AG04449 (cell line): ENCODE data around the gene NPAS3.

ENCODE experiments used
- CTCF ChIA-PET: fragments of 350-600 bp; formaldehyde crosslinking; extraction: SDS; loops from one replicate; lab custom pipeline; 2021; ENCODE audit warnings: antibody characterized with exemption; lab: Yijun Ruan, JAX
- POLR2A ChIA-PET: fragments of 400-600, 350-600 bp; formaldehyde crosslinking; extraction: SDS; loops from one replicate; lab custom pipeline; 2020; ENCODE audit warnings: antibody characterized with exemption, inconsistent platforms; lab: Yijun Ruan, JAX
- DNase-seq: peaks from one replicate; pipeline ENCODE4 v3.0.0-alpha.2; 2010; ENCODE audit warnings: low read depth, low spot score
- H3K4me3 ChIP-seq: 2 replicates; pipeline ENCODE4 v1.5.1; 2011; ENCODE audit warnings: low read depth, mild to moderate bottlenecking, control low read depth, low read length
- TF ChIP-seq, protein P1 (sequence below): IDR thresholded peaks from one replicate; pipeline ENCODE4 v1.5.1; 2011; ENCODE audit warnings: mild to moderate bottlenecking, moderate library complexity, low read length, control low read depth, inconsistent platforms; ENCODE audit not compliant: insufficient read depth; ENCODE audit errors: missing control alignments

Gene NPAS3

DNA sequence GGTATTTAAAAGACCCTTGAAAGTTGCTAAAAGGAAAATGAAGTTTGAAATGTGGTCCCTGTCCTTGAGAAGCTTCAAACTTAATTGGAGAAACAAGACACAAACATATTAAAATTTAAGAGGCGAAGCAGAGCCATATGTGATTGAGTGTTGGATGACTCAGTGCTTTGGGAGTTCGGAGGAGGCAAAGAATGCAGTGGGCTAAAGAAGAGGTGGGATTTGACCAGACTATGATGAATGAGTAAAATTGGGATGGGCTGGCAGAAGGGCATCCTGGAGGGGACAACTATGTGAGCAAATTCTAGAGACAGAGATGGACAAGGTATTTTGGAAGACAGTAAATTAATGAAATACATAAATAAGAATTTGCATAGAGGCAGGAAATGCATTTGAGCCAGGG lies 653.6 kb downstream of the NPAS3 start:
- CTCF ChIA-PET: no interaction called here
- H3K4me3 ChIP-seq: no peak overlapping the region
- TF ChIP-seq, protein P1, sequence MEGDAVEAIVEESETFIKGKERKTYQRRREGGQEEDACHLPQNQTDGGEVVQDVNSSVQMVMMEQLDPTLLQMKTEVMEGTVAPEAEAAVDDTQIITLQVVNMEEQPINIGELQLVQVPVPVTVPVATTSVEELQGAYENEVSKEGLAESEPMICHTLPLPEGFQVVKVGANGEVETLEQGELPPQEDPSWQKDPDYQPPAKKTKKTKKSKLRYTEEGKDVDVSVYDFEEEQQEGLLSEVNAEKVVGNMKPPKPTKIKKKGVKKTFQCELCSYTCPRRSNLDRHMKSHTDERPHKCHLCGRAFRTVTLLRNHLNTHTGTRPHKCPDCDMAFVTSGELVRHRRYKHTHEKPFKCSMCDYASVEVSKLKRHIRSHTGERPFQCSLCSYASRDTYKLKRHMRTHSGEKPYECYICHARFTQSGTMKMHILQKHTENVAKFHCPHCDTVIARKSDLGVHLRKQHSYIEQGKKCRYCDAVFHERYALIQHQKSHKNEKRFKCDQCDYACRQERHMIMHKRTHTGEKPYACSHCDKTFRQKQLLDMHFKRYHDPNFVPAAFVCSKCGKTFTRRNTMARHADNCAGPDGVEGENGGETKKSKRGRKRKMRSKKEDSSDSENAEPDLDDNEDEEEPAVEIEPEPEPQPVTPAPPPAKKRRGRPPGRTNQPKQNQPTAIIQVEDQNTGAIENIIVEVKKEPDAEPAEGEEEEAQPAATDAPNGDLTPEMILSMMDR: no peak
- POLR2A ChIA-PET: no interaction called here
- no peak for DNase-seq

DNA sequence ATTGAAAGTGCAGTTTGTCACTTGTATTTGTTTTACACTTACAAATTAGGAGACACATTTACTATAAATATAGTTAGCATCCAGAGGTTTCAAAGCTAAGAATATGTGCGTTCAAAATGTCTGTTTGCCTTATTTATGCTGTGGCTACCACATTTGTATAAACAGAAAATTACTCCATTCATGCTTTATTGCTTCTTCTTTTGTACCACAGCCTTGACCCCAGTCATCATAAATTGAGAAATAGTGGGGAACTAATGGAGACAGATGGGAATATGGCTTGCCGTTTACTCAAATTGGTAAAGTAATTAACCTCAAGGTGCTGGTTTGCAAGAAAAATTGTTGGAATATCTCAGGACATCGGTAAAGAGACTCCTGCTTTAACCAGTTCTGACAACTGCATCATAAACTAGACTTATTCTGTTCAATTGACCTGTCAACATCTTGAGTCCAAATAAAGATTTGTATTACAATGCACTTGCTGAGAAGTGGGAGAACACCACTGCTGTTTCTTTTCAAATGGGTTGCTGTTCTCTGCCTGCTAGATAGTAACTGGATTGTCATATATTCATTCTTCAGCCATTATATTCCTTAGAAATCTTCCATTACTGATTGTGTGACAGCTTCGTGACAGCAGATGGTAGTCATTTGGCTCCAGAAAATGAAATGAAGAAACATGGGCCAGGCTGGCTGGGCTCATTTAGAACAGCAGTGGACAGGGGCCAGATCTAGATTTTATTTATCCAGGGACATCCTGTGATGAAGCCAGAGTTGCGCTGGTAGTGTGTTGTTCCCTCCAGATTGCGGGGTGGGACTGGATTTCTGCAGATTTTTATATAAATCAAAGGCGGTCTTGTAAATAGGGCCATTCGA lies 657.8 kb downstream of the NPAS3 start:
- TF ChIP-seq, protein P1: no peak
- H3K4me3 ChIP-seq: no peak overlapping the region
- DNase-seq: no peak
- POLR2A ChIA-PET: no interaction called here
- CTCF ChIA-PET: interaction anchor here (1.3 kb wide), 1 partner anchor 196 kb away, joined by 3 read pairs; no protein-coding TSS in a partner anchor

DNA sequence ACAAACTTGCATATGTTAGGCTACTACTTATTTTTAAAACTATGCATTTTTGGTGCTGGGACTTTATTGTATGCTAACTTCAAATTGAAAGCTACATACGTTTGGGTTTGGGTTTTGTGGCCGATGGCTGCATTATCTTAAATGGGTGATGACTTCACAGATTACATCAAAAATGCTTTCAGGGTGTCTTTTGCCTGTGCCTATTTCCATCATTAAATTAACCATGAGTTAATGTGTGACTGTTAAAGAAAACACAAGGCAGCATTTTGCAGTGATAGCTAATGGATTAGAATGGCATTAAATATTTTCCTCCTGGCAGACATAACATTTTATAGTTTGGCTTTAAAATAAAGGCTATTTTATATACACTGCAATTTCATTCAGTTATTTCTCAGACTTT lies 659.9 kb downstream of the NPAS3 start:
- TF ChIP-seq, protein P1: no peak
- CTCF ChIA-PET: no interaction called here
- H3K4me3 ChIP-seq: no peak overlapping the region
- no peak for DNase-seq
- POLR2A ChIA-PET: no interaction called here

DNA sequence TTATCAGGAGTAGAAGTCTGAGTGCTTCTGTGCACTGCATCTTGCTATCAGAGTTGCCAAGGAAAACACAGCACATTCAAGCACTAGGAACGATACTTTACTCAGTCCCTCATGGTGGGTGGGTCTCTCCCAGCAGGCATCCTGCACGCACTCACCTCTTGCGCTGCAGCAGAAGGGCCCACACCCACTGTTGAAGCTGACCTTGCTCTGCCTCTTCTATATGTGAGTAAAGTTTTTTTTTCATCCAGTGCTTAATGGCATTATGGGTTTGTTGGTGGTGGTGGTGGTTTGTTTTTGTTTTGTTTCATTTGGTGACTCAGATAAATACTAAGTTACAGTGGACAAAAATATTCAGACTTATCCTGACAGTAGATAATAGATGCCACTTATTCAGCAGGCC lies 663.7 kb downstream of the NPAS3 start:
- ChIA-PET CTCF (no interaction called here), POLR2A (no interaction called here)
- no peak for DNase-seq
- TF ChIP-seq, protein P1: no peak
- H3K4me3 ChIP-seq: no peak overlapping the region

DNA sequence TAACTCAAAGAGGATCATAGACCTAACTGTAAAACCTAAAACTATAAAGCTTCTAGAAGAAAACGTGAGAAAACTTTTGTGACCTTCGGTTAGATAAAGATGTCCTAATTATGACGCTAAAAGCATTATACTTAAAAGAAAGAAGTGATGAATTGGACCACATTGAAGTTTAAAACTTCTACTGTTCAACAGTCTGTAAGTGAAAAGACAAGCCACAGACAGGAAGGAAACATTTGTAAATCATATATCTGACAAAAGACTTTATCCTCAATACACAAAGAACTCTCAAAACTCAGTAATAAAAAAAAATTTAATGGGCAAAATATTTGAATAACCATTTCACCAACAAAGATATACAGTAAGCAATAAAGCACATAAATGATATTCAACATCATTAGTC lies 667.9 kb downstream of the NPAS3 start:
- H3K4me3 ChIP-seq: no peak overlapping the region
- TF ChIP-seq, protein P1: no peak
- CTCF ChIA-PET: no interaction called here
- POLR2A ChIA-PET: no interaction called here
- no peak for DNase-seq

DNA sequence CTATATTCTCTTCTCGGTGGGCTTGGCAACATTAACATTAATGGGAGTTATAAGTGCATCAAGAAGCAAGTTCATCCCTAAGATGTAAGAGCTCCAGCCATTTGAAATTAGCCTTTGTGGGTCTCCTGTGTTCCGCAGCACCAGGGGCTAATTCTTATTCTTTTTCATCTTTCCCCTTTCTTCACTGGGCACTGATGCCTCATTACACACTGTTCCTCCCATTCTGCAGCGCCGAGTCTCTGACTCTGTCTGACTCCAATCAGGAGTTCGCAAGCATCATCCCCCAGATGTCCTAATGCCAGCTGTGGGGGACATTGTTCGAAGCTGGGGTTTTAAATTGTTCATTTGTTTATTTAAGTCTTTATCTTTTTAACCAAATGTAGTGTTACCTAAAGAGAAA lies 670.9 kb downstream of the NPAS3 start:
- TF ChIP-seq, protein P1: no peak
- ChIA-PET CTCF (no interaction called here), POLR2A (no interaction called here)
- no peak overlapping the region for H3K4me3 ChIP-seq
- no peak for DNase-seq
